H9 (cell line): ENCODE results near the gene CXCR2. TPM values are rescaled to one million over a fixed set of nuclear protein-coding genes. Genes with fewer than 3 reads are reported as not detected.

Experiments used
- DNase-seq: peaks from one replicate; pipeline ENCODE4 v3.0.0-alpha.2; 2017
- H2AFZ ChIP-seq: one replicate; pipeline ENCODE4 v1.6.1; 2013; ENCODE audit warnings: mild to moderate bottlenecking, low read length, control low read depth, moderate library complexity
- H2AK5ac ChIP-seq: 2 replicates; pipeline ENCODE4 v1.6.1; 2013; ENCODE audit warnings: low read length, control low read depth, mixed read lengths; ENCODE audit not compliant: insufficient read length
- H2BK120ac ChIP-seq: one replicate; pipeline ENCODE4 v1.6.1; 2013; ENCODE audit warnings: low read depth, mild to moderate bottlenecking, low read length, control low read depth, inconsistent platforms; ENCODE audit not compliant: poor library complexity, severe bottlenecking
- H2BK12ac ChIP-seq: 2 replicates; pipeline ENCODE4 v1.6.1; 2013; ENCODE audit warnings: low read length, control low read depth, mixed read lengths, low read depth; ENCODE audit not compliant: insufficient read length
- H2BK15ac ChIP-seq: 2 replicates; pipeline ENCODE4 v1.6.1; 2013; ENCODE audit warnings: low read depth, low read length, control low read depth
- H2BK20ac ChIP-seq: one replicate; pipeline ENCODE4 v1.6.1; 2013; ENCODE audit warnings: low read depth, mild to moderate bottlenecking, low read length, control low read depth, inconsistent platforms; ENCODE audit not compliant: poor library complexity, severe bottlenecking
- H2BK5ac ChIP-seq: 2 replicates; pipeline ENCODE4 v1.6.1; 2013; ENCODE audit warnings: low read length, control low read depth, mixed read lengths; ENCODE audit not compliant: insufficient read length
- H3K14ac ChIP-seq: 2 replicates; pipeline ENCODE4 v1.6.1; 2013; ENCODE audit warnings: low read length, control low read depth; ENCODE audit not compliant: insufficient read depth
- H3K18ac ChIP-seq: 2 replicates; pipeline ENCODE4 v1.6.1; 2013; ENCODE audit warnings: low read depth, mild to moderate bottlenecking, mixed read lengths, low read length, control low read depth; ENCODE audit not compliant: insufficient read length
- H3K23ac ChIP-seq: 2 replicates; pipeline ENCODE4 v1.6.1; 2013; ENCODE audit warnings: low read length, control low read depth, mixed read lengths, low read depth; ENCODE audit not compliant: insufficient read length
- H3K23me2 ChIP-seq: 2 replicates; pipeline ENCODE4 v1.6.1; 2013; ENCODE audit warnings: low read depth, mild to moderate bottlenecking, mixed read lengths, low read length, control low read depth; ENCODE audit not compliant: insufficient read length, poor library complexity, severe bottlenecking
- H3K27ac ChIP-seq: 2 replicates; pipeline ENCODE4 v1.5.1; 2013; ENCODE audit warnings: low read length, control low read depth, mixed read lengths, low read depth; ENCODE audit not compliant: insufficient read length
- H3K27me3 ChIP-seq: 2 replicates; pipeline ENCODE4 v1.6.1; 2013; ENCODE audit warnings: low read length, control low read depth, inconsistent platforms; ENCODE audit not compliant: insufficient read depth
- H3K4ac ChIP-seq: 2 replicates; pipeline ENCODE4 v1.6.1; 2013; ENCODE audit warnings: low read depth, mild to moderate bottlenecking, control low read depth, inconsistent platforms, low read length, moderate library complexity
- H3K4me1 ChIP-seq: 2 replicates; pipeline ENCODE4 v1.6.1; 2013; ENCODE audit warnings: low read length, control low read depth, inconsistent platforms; ENCODE audit not compliant: insufficient read depth
- H3K4me2 ChIP-seq: 2 replicates; pipeline ENCODE4 v1.6.1; 2013; ENCODE audit warnings: low read length, control low read depth, mixed read lengths; ENCODE audit not compliant: insufficient read length, insufficient read depth
- H3K56ac ChIP-seq: 2 replicates; pipeline ENCODE4 v1.6.1; 2013; ENCODE audit warnings: low read depth, mild to moderate bottlenecking, mixed read lengths, low read length, control low read depth; ENCODE audit not compliant: insufficient read length
- H3K79me1 ChIP-seq: 2 replicates; pipeline ENCODE4 v1.6.1; 2013; ENCODE audit warnings: low read depth, mild to moderate bottlenecking, moderate library complexity, low read length, control low read depth, inconsistent platforms; ENCODE audit not compliant: insufficient read depth, poor library complexity, severe bottlenecking
- H3K79me2 ChIP-seq: 2 replicates; pipeline ENCODE4 v1.6.1; 2013; ENCODE audit warnings: low read length, control low read depth, inconsistent platforms; ENCODE audit not compliant: insufficient read depth
- H3K9ac ChIP-seq: 2 replicates; pipeline ENCODE4 v1.6.1; 2013; ENCODE audit warnings: low read length, control low read depth, mixed read lengths; ENCODE audit not compliant: insufficient read length; ENCODE audit errors: extremely low read depth
- H3K9me3 ChIP-seq: one replicate; pipeline ENCODE4 v1.6.1; 2013; ENCODE audit warnings: low read depth, low read length, inconsistent platforms; ENCODE audit not compliant: control insufficient read depth
- H3T11ph ChIP-seq: one replicate; pipeline ENCODE4 v1.6.1; 2013; ENCODE audit warnings: mild to moderate bottlenecking, low read length, control low read depth, inconsistent platforms
- H4K20me1 ChIP-seq: one replicate; pipeline ENCODE4 v1.6.1; 2013; ENCODE audit not compliant: control insufficient read depth, insufficient read length, insufficient read depth
- H4K5ac ChIP-seq: 2 replicates; pipeline ENCODE4 v1.6.1; 2013; ENCODE audit warnings: low read depth, mild to moderate bottlenecking, mixed read lengths, low read length, control low read depth; ENCODE audit not compliant: insufficient read length
- H4K8ac ChIP-seq: replicated peaks from 2 replicates; pipeline ENCODE4 v1.6.1; 2013; ENCODE audit warnings: low read length, control low read depth, mixed read lengths, low read depth; ENCODE audit not compliant: insufficient read length
- H4K91ac ChIP-seq: 2 replicates; pipeline ENCODE4 v1.6.1; 2013; ENCODE audit warnings: low read depth, mild to moderate bottlenecking, moderate library complexity, mixed read lengths, low read length, control low read depth; ENCODE audit not compliant: insufficient read length
- H3K27ac Mint-ChIP-seq, 3 experiments: 2 replicates in 2 of 3; 3 replicates in 1 of 3; pipeline ENCODE4 v1.8.0; 2020 to 2021; ENCODE audit warnings: mixed read lengths in 3 of 3, mild to moderate bottlenecking in 1 of 3, moderate library complexity in 1 of 3
- H3K27me3 Mint-ChIP-seq: 2 replicates; pipeline ENCODE4 v1.8.0; 2021; ENCODE audit warnings: low read depth, mild to moderate bottlenecking, moderate library complexity, mixed read lengths
- H3K36me3 Mint-ChIP-seq, 3 experiments: 2 replicates in 2 of 3; 3 replicates in 1 of 3; pipeline ENCODE4 v1.8.0; 2020 to 2021; ENCODE audit warnings: low read depth in 3 of 3, mixed read lengths in 3 of 3; ENCODE audit not compliant: insufficient read depth in 1 of 3
- H3K4me1 Mint-ChIP-seq, 2 experiments: 2 replicates each; pipeline ENCODE4 v1.8.0; 2020; ENCODE audit warnings: mixed read lengths in 2 of 2
- H3K4me3 Mint-ChIP-seq, 2 experiments: 2 replicates in 1 of 2; 3 replicates in 1 of 2; pipeline ENCODE4 v1.8.0; 2020 to 2021; ENCODE audit warnings: mild to moderate bottlenecking in 2 of 2, mixed read lengths in 2 of 2, moderate library complexity in 1 of 2
- H3K9me3 Mint-ChIP-seq, 2 experiments: 2 replicates in 1 of 2; 3 replicates in 1 of 2; pipeline ENCODE4 v1.8.0; 2020; ENCODE audit warnings: mild to moderate bottlenecking in 2 of 2, mixed read lengths in 2 of 2, moderate library complexity in 1 of 2
- WGBS: extraction: QIAGEN DNeasy Blood & Tissue Kit; methylation state at CpG from one replicate; pipeline ENCODE4 v1.1.7; 2013; ENCODE audit warnings: missing lambda C conversion rate, low lambda C conversion rate, mixed read lengths; ENCODE audit not compliant: insufficient read length; ENCODE audit errors: extremely low coverage; 5-methylcytosine and 5-hydroxymethylcytosine counted together
- total RNA-seq: library from RNA; stranded (reverse); gene quantifications from 2 replicates; pipeline ENCODE4 v1.2.1, GENCODE V29; 2021
- TF ChIP-seq, protein P1 (sequence below): fragments of 200-600 bp; sonication (generic); conservative IDR thresholded peaks from 3 replicates; pipeline ENCODE4 v1.8.0; 2021; ENCODE audit warnings: antibody characterized with exemption, mild to moderate bottlenecking

CXCR2 gene
- total RNA-seq, 1 experiment from 2014 or later: 0.59 TPM

GRCh38 chr2:218083352-218083676 lies 42.5 kb upstream of the CXCR2 start:
- H3K23me2 ChIP-seq: no peaks in the 10 kb centered on the region
- H3K79me1 ChIP-seq: no peaks in the 10 kb centered on the region
- H4K5ac ChIP-seq: no peak overlapping the region
- H3K27me3 Mint-ChIP-seq: peaks cover 17% of the 10 kb centered on the region
- no peak overlapping the region for H4K91ac ChIP-seq
- TF ChIP-seq, protein P1, sequence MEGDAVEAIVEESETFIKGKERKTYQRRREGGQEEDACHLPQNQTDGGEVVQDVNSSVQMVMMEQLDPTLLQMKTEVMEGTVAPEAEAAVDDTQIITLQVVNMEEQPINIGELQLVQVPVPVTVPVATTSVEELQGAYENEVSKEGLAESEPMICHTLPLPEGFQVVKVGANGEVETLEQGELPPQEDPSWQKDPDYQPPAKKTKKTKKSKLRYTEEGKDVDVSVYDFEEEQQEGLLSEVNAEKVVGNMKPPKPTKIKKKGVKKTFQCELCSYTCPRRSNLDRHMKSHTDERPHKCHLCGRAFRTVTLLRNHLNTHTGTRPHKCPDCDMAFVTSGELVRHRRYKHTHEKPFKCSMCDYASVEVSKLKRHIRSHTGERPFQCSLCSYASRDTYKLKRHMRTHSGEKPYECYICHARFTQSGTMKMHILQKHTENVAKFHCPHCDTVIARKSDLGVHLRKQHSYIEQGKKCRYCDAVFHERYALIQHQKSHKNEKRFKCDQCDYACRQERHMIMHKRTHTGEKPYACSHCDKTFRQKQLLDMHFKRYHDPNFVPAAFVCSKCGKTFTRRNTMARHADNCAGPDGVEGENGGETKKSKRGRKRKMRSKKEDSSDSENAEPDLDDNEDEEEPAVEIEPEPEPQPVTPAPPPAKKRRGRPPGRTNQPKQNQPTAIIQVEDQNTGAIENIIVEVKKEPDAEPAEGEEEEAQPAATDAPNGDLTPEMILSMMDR: no peak
- DNase-seq: no peak
- peaks cover 8 to 9% of the 10 kb centered on the region in 2 experiments for H3K9me3 Mint-ChIP-seq
- no peak overlapping the region for H2BK15ac ChIP-seq
- no peak overlapping the region for H4K8ac ChIP-seq
- no peaks in the 10 kb centered on the region for H3K4me1 Mint-ChIP-seq
- H3K27me3 ChIP-seq: no peaks in the 10 kb centered on the region
- H3K23ac ChIP-seq: no peak overlapping the region
- H3K4me1 ChIP-seq: no peaks in the 10 kb centered on the region
- WGBS: no CpG with 5 or more reads among the region's 3 CpGs
- no peak overlapping the region for H3K18ac ChIP-seq
- peaks cover 0 to 4% (median 0%) of the 10 kb centered on the region in 3 experiments; a peak in 2 of 7 replicates for H3K36me3 Mint-ChIP-seq
- H2AFZ ChIP-seq: no peak overlapping the region
- H3K56ac ChIP-seq: no peak overlapping the region
- no peak overlapping the region for H3T11ph ChIP-seq
- no peak overlapping the region for H3K27ac ChIP-seq
- H2BK120ac ChIP-seq: no peak overlapping the region
- H3K79me2 ChIP-seq: no peaks in the 10 kb centered on the region
- H2AK5ac ChIP-seq: no peak overlapping the region
- H3K27ac Mint-ChIP-seq: no peak overlapping the region
- H2BK12ac ChIP-seq: no peak overlapping the region
- H3K4me2 ChIP-seq: no peak overlapping the region
- no peak overlapping the region for H3K4me3 Mint-ChIP-seq
- no peak overlapping the region for H3K14ac ChIP-seq
- no peaks in the 10 kb centered on the region for H3K9me3 ChIP-seq
- no peaks in the 10 kb centered on the region for H4K20me1 ChIP-seq
- H2BK20ac ChIP-seq: no peak overlapping the region
- H2BK5ac ChIP-seq: no peak overlapping the region
- H3K4ac ChIP-seq: no peak overlapping the region
- no peak overlapping the region for H3K9ac ChIP-seq
